Smooth muscle cell (in vitro differentiated cells): Measurements from ENCODE around the gene OPRM1. TPM values are rescaled to one million over a fixed set of nuclear protein-coding genes. Genes with fewer than 3 reads are reported as not detected.

ENCODE experiments used
- DNase-seq: peaks from one replicate; lab custom pipeline; 2025; ENCODE audit not compliant: unreplicated experiment; lab: John Stamatoyannopoulos, UW
- H2AFZ ChIP-seq: fragments of 200-600 bp; sonication (generic); 2 replicates; pipeline ENCODE4 v1.6.0; 2016; ENCODE audit warnings: antibody characterized with exemption, low read depth, mild to moderate bottlenecking
- H3F3A ChIP-seq: fragments of 200-600 bp; sonication (generic); 2 replicates; pipeline ENCODE4 v1.6.0; 2017; ENCODE audit warnings: antibody characterized with exemption, low read depth
- H3K27ac ChIP-seq: fragments of 200-600 bp; sonication (generic); 2 replicates; pipeline ENCODE4 v1.5.1; 2016; ENCODE audit warnings: low read depth, mild to moderate bottlenecking
- H3K27me3 ChIP-seq: fragments of 200-600 bp; sonication (generic); 2 replicates; pipeline ENCODE4 v1.6.1; 2016; ENCODE audit warnings: low read depth, mild to moderate bottlenecking
- H3K36me3 ChIP-seq: fragments of 200-600 bp; sonication (generic); 2 replicates; pipeline ENCODE4 v1.5.1; 2016; ENCODE audit warnings: low read depth
- H3K4me1 ChIP-seq: fragments of 200-600 bp; sonication (generic); 2 replicates; pipeline ENCODE4 v1.5.1; 2016; ENCODE audit warnings: low read depth
- H3K4me2 ChIP-seq: fragments of 200-600 bp; sonication (generic); 2 replicates; pipeline ENCODE4 v1.6.0; 2016; ENCODE audit warnings: mild to moderate bottlenecking
- H3K4me3 ChIP-seq: fragments of 200-600 bp; sonication (generic); 2 replicates; pipeline ENCODE4 v1.5.1; 2016; ENCODE audit warnings: mild to moderate bottlenecking
- H3K79me2 ChIP-seq: fragments of 200-600 bp; sonication (generic); 2 replicates; pipeline ENCODE4 v1.6.0; 2016; ENCODE audit warnings: low read depth, mild to moderate bottlenecking
- H3K9ac ChIP-seq: fragments of 200-600 bp; sonication (generic); 2 replicates; pipeline ENCODE4 v1.6.0; 2016; ENCODE audit warnings: low read depth
- H3K9me3 ChIP-seq: fragments of 200-600 bp; sonication (generic); replicated peaks from 2 replicates; pipeline ENCODE4 v1.5.1; 2016; ENCODE audit warnings: low read depth
- H4K20me1 ChIP-seq: fragments of 200-600 bp; sonication (generic); 2 replicates; pipeline ENCODE4 v1.6.0; 2016; ENCODE audit warnings: low read depth
- WGBS: methylation state at CpG from one replicate; pipeline ENCODE4 v1.1.7; 2016; ENCODE audit warnings: low lambda C conversion rate; 5-methylcytosine and 5-hydroxymethylcytosine counted together
- polyA plus RNA-seq: library from polyadenylated mRNA; unstranded; fragments of >200 nt; fragmentation: Nextera tagmentation; extraction: Ambion mirVana; gene quantifications from 2 replicates; pipeline ENCODE4 v1.2.1, GENCODE V29; 2016
- total RNA-seq: library from RNA; depleted of rRNA; stranded (reverse); fragments of >200 nt; gene quantifications from 2 replicates; pipeline ENCODE4 v1.2.3, GENCODE V29; 2014
- TF ChIP-seq, protein P1 (sequence below): fragments of 200-600 bp; sonication (generic); IDR thresholded peaks from 2 replicates; pipeline ENCODE4 v1.5.1; 2017; ENCODE audit warnings: borderline replicate concordance, mild to moderate bottlenecking, antibody characterized with exemption; ENCODE audit not compliant: insufficient read depth, poor library complexity, severe bottlenecking

Gene OPRM1
- total and polyA plus RNA-seq, 2 experiments from 2014 or later: not detected

DNA sequence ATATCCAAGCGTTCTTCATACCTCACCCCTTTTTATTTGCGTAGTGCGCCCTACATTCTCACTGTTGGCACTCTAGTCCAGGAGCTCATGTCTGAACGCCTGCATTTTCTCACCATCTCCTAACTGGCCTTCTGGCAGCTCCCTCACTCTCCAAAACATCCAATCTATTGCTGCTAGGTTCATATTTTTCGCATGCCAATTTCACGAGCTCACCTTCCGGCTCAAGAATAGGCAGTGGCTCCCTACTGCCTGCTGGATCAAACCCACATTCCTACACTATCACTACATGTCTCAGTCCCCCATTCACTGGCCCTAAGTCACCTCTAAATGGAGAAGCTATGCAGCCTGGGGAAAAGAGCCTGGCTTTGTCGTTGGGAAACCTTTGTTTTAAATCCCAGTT is 202.5 kb downstream of the OPRM1 start:
- Histone ChIP-seq H3K4me3 (no peak overlapping the region), H3K9me3 (no peaks in the 10 kb centered on the region), H3K4me2 (no peak overlapping the region), H3K79me2 (no peaks in the 10 kb centered on the region), H2AFZ (no peak overlapping the region), H3K9ac (no peak overlapping the region), H3K4me1 (peaks cover 17% of the 10 kb centered on the region), H4K20me1 (no peaks in the 10 kb centered on the region), H3K27ac (no peak overlapping the region), H3K27me3 (no peaks in the 10 kb centered on the region), H3F3A (no peaks in the 10 kb centered on the region), H3K36me3 (no peaks in the 10 kb centered on the region)
- 90% methylated on average over 8 of the region's 8 CpGs for WGBS
- no peak for DNase-seq
- TF ChIP-seq, protein P1, sequence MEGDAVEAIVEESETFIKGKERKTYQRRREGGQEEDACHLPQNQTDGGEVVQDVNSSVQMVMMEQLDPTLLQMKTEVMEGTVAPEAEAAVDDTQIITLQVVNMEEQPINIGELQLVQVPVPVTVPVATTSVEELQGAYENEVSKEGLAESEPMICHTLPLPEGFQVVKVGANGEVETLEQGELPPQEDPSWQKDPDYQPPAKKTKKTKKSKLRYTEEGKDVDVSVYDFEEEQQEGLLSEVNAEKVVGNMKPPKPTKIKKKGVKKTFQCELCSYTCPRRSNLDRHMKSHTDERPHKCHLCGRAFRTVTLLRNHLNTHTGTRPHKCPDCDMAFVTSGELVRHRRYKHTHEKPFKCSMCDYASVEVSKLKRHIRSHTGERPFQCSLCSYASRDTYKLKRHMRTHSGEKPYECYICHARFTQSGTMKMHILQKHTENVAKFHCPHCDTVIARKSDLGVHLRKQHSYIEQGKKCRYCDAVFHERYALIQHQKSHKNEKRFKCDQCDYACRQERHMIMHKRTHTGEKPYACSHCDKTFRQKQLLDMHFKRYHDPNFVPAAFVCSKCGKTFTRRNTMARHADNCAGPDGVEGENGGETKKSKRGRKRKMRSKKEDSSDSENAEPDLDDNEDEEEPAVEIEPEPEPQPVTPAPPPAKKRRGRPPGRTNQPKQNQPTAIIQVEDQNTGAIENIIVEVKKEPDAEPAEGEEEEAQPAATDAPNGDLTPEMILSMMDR: no peak

- H3K9me3 ChIP-seq: no peaks in the 10 kb centered on the region
- no peaks in the 10 kb centered on the region for H3F3A ChIP-seq
- no peak overlapping the region for H3K9ac ChIP-seq
- 90% methylated on average over 13 of the region's 13 CpGs for WGBS
- no peaks in the 10 kb centered on the region for H3K79me2 ChIP-seq
- H2AFZ ChIP-seq: no peak overlapping the region
- no peak overlapping the region for H3K4me3 ChIP-seq
- no peaks in the 10 kb centered on the region for H3K36me3 ChIP-seq
- no peak overlapping the region for H3K27ac ChIP-seq
- H3K27me3 ChIP-seq: no peaks in the 10 kb centered on the region
- TF ChIP-seq, protein P1: no peak
- H3K4me1 ChIP-seq: peaks cover 27% of the 10 kb centered on the region
- no peak overlapping the region for H3K4me2 ChIP-seq
- no peaks in the 10 kb centered on the region for H4K20me1 ChIP-seq
- no peak for DNase-seq
Measured at GRCh38 chr6:154242617-154243357, 203.7 kb downstream of the OPRM1 start.

DNA sequence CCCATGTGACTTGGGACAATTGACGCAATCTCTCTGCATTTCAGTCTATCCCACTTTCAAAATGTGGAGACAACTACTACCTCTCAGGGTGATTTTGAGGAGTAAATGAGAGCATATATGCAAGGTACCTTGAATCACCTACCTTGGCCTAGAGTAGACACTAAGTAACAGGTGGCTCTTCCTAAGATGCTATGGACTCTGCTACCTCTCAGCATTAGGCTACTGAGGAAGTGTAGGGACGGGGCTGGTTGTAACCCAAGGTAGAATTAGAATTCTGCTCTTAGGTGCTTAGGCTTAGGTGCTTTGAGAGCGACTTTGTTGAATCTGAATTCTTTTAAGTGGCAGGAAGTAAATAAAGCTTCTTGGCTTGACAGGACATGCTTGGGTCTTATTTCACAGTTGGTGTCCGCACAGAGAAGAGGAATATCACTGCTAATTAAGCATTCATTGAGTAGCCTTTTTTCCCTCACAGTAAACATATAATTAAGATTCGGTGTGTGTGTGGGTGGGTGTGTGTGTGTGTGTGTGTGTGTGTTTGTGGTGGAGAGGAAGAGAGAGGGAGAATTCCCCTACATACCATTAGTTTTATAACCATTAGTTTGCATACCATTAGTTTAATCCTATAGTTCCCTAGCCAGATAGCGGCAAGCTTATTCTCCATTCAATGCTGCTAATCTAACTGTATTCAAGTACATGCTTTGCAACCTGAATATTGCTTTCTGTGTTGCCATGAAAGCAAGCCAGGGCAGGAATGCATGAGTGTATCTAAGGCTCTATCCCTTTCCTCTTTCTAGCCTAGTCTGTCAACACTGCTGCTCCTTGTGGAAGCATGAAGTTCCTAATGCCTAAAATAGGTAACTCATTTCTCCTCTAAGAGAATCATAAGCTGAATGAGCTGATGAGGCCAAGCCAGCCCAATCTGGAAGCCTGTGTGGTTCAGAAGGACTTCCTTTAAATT is 205.0 kb downstream of the OPRM1 start:
- TF ChIP-seq, protein P1: no peak
- H3K79me2 ChIP-seq: no peaks in the 10 kb centered on the region
- WGBS: 65% methylated on average over 6 of the region's 6 CpGs

More for the DNA sequence above, 205.0 kb downstream of the OPRM1 start:
- no peaks in the 10 kb centered on the region for H3K36me3 ChIP-seq
- no peaks in the 10 kb centered on the region for H3K9me3 ChIP-seq
- H3K4me1 ChIP-seq: peaks cover 30% of the 10 kb centered on the region
- H3K27ac ChIP-seq: no peak overlapping the region
- H2AFZ ChIP-seq: peak overlapping the region; percentile 37
- no peaks in the 10 kb centered on the region for H3K27me3 ChIP-seq
- no peaks in the 10 kb centered on the region for H4K20me1 ChIP-seq
- peak overlapping the region; percentile 49 for H3K4me2 ChIP-seq
- H3F3A ChIP-seq: no peaks in the 10 kb centered on the region
- no peak for DNase-seq
- no peak overlapping the region for H3K4me3 ChIP-seq
- no peak overlapping the region for H3K9ac ChIP-seq
